ENCODE results near the gene PTGDR2. TPM values are rescaled to one million over a fixed set of nuclear protein-coding genes. Genes with fewer than 3 reads are reported as not detected.

The PTGDR2 gene
- total RNA-seq (under 1 TPM in 1 of 4 donors, not detected in 3; 0.20 TPM), polyA plus RNA-seq (0.14 TPM)
- long read RNA-seq, donor 1: 0 reads
- long read RNA-seq, donor 2: 0 reads
- long read RNA-seq, donor 3, partial matches to known transcripts: 0 of 2 reads
- long read RNA-seq, donor 3, other reads (novel, unspliced or antisense): 0 of 2 reads
- long read RNA-seq, donor 4, partial matches to known transcripts: 0 of 1 reads
- long read RNA-seq, donor 4, other reads (novel, unspliced or antisense): 0 of 1 reads

DNA sequence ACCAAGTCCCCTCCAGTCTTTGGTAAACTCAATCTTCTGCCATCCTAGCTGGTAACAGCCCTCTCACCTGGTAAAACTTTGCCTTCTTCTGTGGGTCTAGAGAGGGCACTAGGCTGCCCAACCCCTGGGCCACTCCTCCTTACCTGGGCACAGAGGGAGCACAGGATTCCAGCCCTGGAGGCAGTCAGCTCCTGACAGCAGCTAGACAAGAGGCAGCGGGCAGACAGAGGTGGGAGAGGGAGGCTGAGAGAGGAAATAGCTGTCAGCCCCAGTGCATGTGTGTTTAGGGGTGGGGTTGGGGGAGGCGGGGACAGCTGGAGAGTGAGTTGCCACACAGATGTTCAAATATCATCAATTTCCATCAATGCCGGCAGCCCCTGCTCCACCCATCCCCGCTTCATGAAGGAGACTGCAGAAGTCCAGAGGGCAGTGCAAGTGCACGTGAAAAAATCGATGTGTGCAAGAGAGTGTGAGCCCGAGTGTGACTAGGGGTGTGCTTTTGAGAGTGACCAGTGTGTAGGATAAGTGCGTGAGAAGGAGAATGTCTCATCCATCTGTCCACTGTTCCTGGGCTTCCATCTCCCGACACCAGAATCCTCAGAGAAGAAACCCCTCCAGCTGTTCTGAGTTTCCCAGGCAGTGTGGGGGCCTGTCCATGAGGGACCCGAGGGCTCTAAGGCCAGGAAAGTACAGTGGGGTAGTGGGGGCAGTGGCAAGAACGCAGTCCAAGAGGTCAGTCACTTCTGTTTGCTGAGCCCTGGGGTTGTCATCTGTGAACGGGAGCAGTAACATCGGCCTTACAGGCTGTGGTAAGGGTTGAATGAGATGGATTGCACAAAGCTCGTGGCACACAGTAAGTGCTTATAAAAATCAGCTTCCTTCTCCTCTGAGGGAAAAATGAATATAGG lies at the start of gene PTGDR2:
TSS of gene PTGDR2 (minus strand) at position 225 of the 908 bp plus-strand sequence. CDS start 2,228 bp downstream, outside the sequence.
- DNase-seq (peak in 2 of 3 donors; percentile 16 to 37), ATAC-seq (no peak)
- Histone ChIP-seq H3K27ac (ENCODE audit: low read length) (no peak within 1 kb of the TSS), H3K4me3 (ENCODE audit: low read length) (no peak within 1 kb of the TSS), H3K27me3 (ENCODE audit: control insufficient read depth, insufficient read depth) (no peaks in the 10 kb centered on the region), H3K9me3 (ENCODE audit: control insufficient read depth, low read length) (no peaks in the 10 kb centered on the region), H3K4me1 (ENCODE audit: control insufficient read depth, insufficient read depth, low read length) (no peaks in the 10 kb centered on the region)
- intact Hi-C loops (cut with DNase I): no loop called here
- 52% methylated on average over 14 of the region's 14 CpGs for WGBS

DNA sequence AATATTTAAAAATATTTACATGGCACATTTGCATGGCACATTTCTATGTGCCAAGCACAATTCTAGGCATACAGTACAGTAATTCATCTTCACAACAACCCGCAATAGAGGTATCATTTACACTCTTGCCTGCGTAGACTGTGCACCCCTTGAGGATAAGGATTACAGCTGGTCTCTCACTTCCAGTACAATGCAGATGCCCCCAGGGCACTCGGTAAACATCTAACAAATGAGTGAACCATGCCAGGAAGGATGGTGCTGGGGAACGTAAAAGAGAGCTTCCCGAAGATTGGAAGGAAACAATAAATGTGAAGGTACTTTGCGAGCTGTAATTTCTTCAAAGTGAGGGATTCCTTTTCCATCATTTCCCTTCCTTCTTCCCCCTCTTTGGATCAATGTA lies 49.3 kb upstream of the PTGDR2 start:
- 48% methylated on average over 6 of the region's 6 CpGs for WGBS
- no peak for DNase-seq
- ATAC-seq: no peak
- Histone ChIP-seq H3K9me3 (ENCODE audit: control insufficient read depth, low read length) (no peaks in the 10 kb centered on the region), H3K27me3 (ENCODE audit: control insufficient read depth, insufficient read depth) (no peaks in the 10 kb centered on the region), H3K4me1 (ENCODE audit: control insufficient read depth, insufficient read depth, low read length) (peaks cover 4% of the 10 kb centered on the region), H3K27ac (ENCODE audit: low read length) (no peak overlapping the region), H3K4me3 (ENCODE audit: low read length) (peak overlapping the region; percentile 76)
- intact Hi-C loops (cut with DNase I): no loop called here

DNA sequence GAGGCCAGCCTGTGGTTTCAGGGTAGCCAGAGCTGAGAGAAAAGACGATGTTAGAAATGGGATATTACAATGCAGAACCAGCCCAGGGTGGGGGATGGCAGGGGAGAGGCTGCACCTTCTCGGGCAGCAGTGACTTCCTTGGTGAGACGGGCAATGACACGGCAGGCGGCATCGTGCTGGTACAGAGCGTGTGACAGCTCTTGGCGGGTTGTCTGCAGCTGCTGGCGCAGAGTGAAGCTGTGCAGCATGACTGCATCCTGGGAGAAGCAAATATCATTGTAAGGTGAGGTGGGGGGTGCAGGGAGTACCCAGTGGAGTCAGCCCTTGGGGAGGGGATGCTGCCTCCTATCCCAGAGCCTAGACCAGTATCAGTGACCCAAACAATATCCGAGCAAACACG lies 46.9 kb upstream of the PTGDR2 start:
- Histone ChIP-seq H3K27ac (ENCODE audit: low read length) (no peak overlapping the region), H3K4me1 (ENCODE audit: control insufficient read depth, insufficient read depth, low read length) (peaks cover 4% of the 10 kb centered on the region), H3K27me3 (ENCODE audit: control insufficient read depth, insufficient read depth) (no peaks in the 10 kb centered on the region), H3K9me3 (ENCODE audit: control insufficient read depth, low read length) (no peaks in the 10 kb centered on the region), H3K4me3 (ENCODE audit: low read length) (no peak overlapping the region)
- ATAC-seq (no peak), DNase-seq (no peak)
- WGBS: 82% methylated on average over 11 of the region's 11 CpGs
- intact Hi-C loops (cut with DNase I): loop anchor here in 3 of 4 donors (5.0 kb wide), 2 partner anchors 65 to 70 kb away; no protein-coding TSS in a partner anchor

DNA sequence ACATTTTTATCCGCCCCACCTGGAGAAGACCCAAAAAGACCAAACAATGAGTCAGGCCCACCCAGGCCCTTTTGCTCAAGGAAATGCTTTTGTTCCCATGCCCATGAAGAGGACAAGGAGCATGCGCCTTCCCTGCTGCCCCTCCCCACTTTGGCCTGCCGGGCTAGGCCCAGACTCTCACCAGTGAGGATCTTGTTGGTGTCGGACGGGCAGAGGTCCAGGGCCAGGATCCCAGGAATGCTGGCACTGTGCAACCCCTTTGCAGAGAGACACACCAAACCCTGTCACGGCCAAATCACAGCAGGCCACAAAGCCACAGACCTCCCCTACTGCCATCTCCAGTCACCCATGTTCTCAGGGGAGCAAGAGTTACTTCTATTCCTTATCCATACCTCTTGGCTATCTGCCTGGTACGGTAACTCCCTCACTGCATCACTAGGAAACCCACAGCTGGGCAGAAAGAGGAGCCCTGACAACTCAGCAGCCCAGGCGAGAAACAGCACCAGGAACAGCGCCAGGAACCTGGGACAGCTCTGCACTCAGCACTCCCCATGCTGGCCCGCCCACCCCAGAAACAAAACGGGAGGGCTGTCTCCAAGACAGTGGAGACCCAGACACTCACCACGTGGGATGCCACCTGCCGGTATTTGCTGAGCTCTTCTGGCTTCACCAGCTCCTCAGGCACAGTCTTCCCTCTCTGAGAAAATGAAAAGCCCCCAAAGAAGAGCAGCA lies 45.1 kb upstream of the PTGDR2 start:
- no peak for ATAC-seq
- 68% methylated on average over 13 of the region's 13 CpGs for WGBS
- Histone ChIP-seq H3K9me3 (ENCODE audit: control insufficient read depth, low read length) (no peaks in the 10 kb centered on the region), H3K4me3 (ENCODE audit: low read length) (no peak overlapping the region), H3K27ac (ENCODE audit: low read length) (no peak overlapping the region), H3K4me1 (ENCODE audit: control insufficient read depth, insufficient read depth, low read length) (peaks cover 2% of the 10 kb centered on the region), H3K27me3 (ENCODE audit: control insufficient read depth, insufficient read depth) (no peaks in the 10 kb centered on the region)
- intact Hi-C loops (cut with DNase I): loop anchor here in 3 of 4 donors (5.0 kb wide), 2 partner anchors 64 to 69 kb away; no protein-coding TSS in a partner anchor
- peak in 1 of 3 donors; percentile 59 for DNase-seq

DNA sequence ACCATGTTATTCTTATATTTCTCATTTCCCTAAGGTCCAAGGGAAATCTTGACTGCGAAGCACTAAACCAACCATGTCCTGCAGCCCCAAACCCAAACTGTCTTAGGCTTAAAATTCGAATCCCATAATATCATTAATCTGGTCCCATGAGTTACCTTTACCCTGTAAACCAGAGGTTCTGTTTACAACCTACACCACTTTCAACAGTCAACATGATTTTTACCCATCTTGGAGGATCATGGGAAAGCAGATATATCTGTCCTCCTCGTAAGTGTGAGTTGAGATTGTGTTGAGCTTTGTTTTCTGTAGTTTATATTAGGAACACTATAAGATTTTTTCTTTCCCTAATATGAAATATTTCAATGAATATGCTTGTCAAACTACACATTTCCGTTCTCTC lies 44.2 kb upstream of the PTGDR2 start:
- ATAC-seq: no peak

DNA sequence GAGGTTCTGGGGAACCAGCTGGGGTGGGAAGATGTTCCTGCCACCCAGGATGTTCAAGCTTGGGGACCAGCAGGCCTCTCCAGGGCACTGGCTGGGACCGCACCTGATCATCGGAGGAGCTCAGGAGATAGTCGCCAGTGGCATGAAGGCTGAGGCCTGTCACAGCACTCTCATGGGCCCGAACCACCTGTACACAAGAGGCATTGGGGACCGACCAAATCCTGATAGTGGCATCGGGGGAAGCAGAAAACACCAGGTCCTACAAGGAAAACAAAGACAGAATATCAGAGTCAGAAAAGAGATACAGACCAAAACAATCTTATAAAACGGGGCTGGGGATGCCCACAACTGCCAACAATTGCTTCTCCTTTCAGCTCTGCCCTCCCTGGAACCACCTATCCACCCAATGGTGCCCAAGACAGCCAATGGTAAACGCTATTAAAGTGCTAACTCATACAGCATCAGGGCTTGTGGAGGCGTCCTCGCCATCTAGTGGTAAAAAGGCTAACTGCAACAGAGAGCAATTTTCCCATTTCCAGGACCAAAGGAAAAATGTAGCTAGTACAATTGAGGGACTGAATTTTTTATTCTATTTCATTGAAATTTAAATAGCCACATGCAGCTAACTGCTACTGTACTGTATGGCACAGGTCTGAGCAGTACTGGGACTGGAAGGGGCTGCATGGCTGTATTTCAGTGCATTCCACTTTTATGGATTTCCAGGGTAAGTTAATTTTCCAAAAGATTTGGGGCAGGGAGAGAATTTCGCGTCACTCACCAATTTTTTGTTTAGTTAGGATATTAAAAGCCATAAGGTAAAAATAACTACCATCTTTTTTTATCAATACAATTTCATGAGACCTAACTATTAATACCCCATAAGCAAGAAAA lies 43.5 kb upstream of the PTGDR2 start:
- H3K27ac ChIP-seq (ENCODE audit: low read length): no peak overlapping the region
- H3K4me3 ChIP-seq (ENCODE audit: low read length): no peak overlapping the region
- intact Hi-C loops (cut with DNase I): loop anchor here in 1 of 4 donors (5.0 kb wide), 1 partner anchor 67 kb away; no protein-coding TSS in a partner anchor
- 59% methylated on average over 12 of the region's 12 CpGs for WGBS
- H3K27me3 ChIP-seq (ENCODE audit: control insufficient read depth, insufficient read depth): no peaks in the 10 kb centered on the region
- H3K4me1 ChIP-seq (ENCODE audit: control insufficient read depth, insufficient read depth, low read length): no peaks in the 10 kb centered on the region
- no peaks in the 10 kb centered on the region for H3K9me3 ChIP-seq (ENCODE audit: control insufficient read depth, low read length)
- no peak for DNase-seq
- peak; percentile 62 to 77 for ATAC-seq

More for the DNA sequence above, 44.2 kb upstream of the PTGDR2 start:
- Histone ChIP-seq H3K4me1 (ENCODE audit: control insufficient read depth, insufficient read depth, low read length) (peaks cover under 1% of the 10 kb centered on the region), H3K27ac (ENCODE audit: low read length) (no peak overlapping the region), H3K9me3 (ENCODE audit: control insufficient read depth, low read length) (no peaks in the 10 kb centered on the region), H3K27me3 (ENCODE audit: control insufficient read depth, insufficient read depth) (no peaks in the 10 kb centered on the region), H3K4me3 (ENCODE audit: low read length) (no peak overlapping the region)
- no peak for DNase-seq
- intact Hi-C loops (cut with DNase I): loop anchor here (5.0 kb wide), 2 partner anchors 63 to 68 kb away; no protein-coding TSS in a partner anchor
- 75% methylated on average over 4 of the region's 4 CpGs for WGBS

DNA sequence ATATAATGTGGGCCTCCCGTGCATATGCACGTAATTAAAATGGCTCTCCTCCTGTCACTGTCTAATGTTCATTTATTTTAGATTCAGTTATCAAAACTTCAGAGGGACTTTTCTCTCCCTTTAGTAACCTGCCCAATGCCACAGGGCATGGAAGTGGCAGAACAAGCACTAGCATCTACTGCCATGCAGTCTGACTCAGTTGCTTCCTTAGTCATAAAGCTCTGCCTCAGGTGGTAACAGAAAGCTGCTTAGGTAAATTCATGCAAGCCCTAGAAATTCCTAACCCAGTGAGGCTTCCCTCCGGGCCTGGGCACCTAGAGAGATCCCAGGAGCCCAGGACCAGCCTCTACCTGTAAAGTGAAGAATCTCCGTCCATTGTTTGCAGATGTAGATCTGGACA lies 41.7 kb upstream of the PTGDR2 start:
- no peak overlapping the region for H3K4me3 ChIP-seq (ENCODE audit: low read length)
- DNase-seq (no peak), ATAC-seq (no peak)
- 94% methylated on average over 4 of the region's 4 CpGs for WGBS
- intact Hi-C loops (cut with DNase I): loop anchor here in 1 of 4 donors (5.0 kb wide), 1 partner anchor 65 kb away; no protein-coding TSS in a partner anchor
- no peaks in the 10 kb centered on the region for H3K9me3 ChIP-seq (ENCODE audit: control insufficient read depth, low read length)
- no peaks in the 10 kb centered on the region for H3K4me1 ChIP-seq (ENCODE audit: control insufficient read depth, insufficient read depth, low read length)
- H3K27ac ChIP-seq (ENCODE audit: low read length): no peak overlapping the region
- no peaks in the 10 kb centered on the region for H3K27me3 ChIP-seq (ENCODE audit: control insufficient read depth, insufficient read depth)

DNA sequence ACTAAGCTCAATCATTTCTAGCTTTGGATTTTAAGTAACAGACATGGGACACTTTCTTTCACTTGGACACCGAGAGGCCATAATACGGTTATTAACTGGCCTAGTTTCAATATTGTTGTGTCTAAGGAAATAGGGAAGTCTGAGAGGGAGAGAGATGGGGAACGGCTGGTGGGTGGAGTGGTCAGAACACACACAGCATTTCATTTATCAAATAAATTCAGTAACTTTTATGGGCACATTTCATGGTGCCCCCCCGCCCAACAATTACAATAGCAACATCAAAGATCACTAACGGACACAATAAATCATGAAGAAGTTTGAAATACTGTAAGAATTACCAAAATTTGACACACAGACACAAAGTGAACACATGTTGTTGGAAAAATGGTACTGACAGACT lies 39.9 kb upstream of the PTGDR2 start:
- H3K9me3 ChIP-seq (ENCODE audit: control insufficient read depth, low read length): no peaks in the 10 kb centered on the region
- no peaks in the 10 kb centered on the region for H3K27me3 ChIP-seq (ENCODE audit: control insufficient read depth, insufficient read depth)
- H3K4me3 ChIP-seq (ENCODE audit: low read length): no peak overlapping the region
- 89% methylated on average over 5 of the region's 5 CpGs for WGBS
- intact Hi-C loops (cut with DNase I): loop anchor here in 1 of 4 donors (5.0 kb wide), 1 partner anchor 63 kb away; no protein-coding TSS in a partner anchor
- DNase-seq: no peak
- H3K4me1 ChIP-seq (ENCODE audit: control insufficient read depth, insufficient read depth, low read length): peaks cover 6% of the 10 kb centered on the region
- ATAC-seq: no peak
- H3K27ac ChIP-seq (ENCODE audit: low read length): no peak overlapping the region

DNA sequence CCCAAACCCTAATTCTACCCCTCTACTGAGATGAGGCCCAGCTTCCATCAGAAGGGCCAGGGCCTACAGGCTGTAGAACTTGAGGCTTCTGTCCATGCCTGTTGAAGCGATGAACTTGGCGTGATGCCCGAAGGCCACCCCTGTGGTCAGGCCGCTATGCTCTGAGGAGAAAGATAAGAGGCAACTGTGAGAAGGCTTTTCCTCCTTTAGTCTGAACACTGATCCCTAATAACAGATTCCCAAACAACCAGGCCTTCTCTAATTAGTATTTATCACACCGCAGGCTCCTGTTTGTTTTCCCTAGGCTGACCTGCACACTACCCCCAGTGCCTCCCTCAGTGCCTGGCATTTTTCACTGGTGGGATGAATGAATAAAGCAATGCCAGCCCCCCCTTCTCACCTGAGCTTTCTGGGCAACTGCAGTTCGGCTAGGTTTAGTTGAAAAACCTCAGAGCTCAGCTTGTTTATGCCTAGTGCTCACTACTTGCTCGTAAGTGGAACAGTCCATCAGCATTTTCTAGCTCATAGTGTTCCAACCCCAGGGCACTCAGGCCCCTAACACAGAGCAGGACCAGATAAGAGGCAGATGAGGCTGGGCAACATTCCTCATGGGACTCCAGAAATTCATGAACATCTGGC lies 35.5 kb upstream of the PTGDR2 start:
- peaks cover 6% of the 10 kb centered on the region for H3K4me1 ChIP-seq (ENCODE audit: control insufficient read depth, insufficient read depth, low read length)
- no peak overlapping the region for H3K27ac ChIP-seq (ENCODE audit: low read length)
- H3K4me3 ChIP-seq (ENCODE audit: low read length): no peak overlapping the region
- H3K9me3 ChIP-seq (ENCODE audit: control insufficient read depth, low read length): no peaks in the 10 kb centered on the region
- H3K27me3 ChIP-seq (ENCODE audit: control insufficient read depth, insufficient read depth): no peaks in the 10 kb centered on the region
- DNase-seq (peak; percentile 56 to 80 (median 80)), ATAC-seq (peak; percentile 43 to 63)
- 57% methylated on average over 7 of the region's 7 CpGs for WGBS
- intact Hi-C loops (cut with DNase I): no loop called here
